HepG2 (cell line): ENCODE measurements around the gene SEBOX. TPM values are rescaled to one million over a fixed set of nuclear protein-coding genes. Genes with fewer than 3 reads are reported as not detected.
A peak's percentile ranks its signal among the peaks of the same experiment; 100 is the strongest.

Experiments
- DNMT1 ChIP-seq: sonication (generic); formaldehyde crosslinking; IDR thresholded peaks from 2 replicates; pipeline ENCODE4 v1.5.1; 2020; ENCODE audit warnings: mild to moderate bottlenecking, missing genetic modification reagents
- EHMT2 ChIP-seq: fragments of 200-600 bp; sonication (generic); IDR thresholded peaks from 2 replicates; pipeline ENCODE4 v1.7.0; 2017; ENCODE audit warnings: antibody characterized with exemption, low read depth, low read length, borderline replicate concordance
- IKZF4 ChIP-seq: sonication (generic); formaldehyde crosslinking; IDR thresholded peaks from 2 replicates; pipeline ENCODE4 v1.5.1; 2020; ENCODE audit warnings: borderline replicate concordance, mild to moderate bottlenecking, low read depth, missing genetic modification reagents; ENCODE audit errors: not compliant biosample characterization
- JDP2 ChIP-seq: sonication (generic); formaldehyde crosslinking; IDR thresholded peaks from 2 replicates; pipeline ENCODE4 v1.8.1; 2022; ENCODE audit warnings: missing genetic modification reagents, borderline replicate concordance
- MIER2 ChIP-seq: IDR thresholded peaks from 2 replicates; pipeline ENCODE4 v1.6.1; 2016; ENCODE audit warnings: missing biosample characterization, missing genetic modification reagents
- MTA1 ChIP-seq: sonication (generic); formaldehyde crosslinking; IDR thresholded peaks from 2 replicates; pipeline ENCODE4 v1.4.0; 2020; ENCODE audit warnings: missing genetic modification reagents, mild to moderate bottlenecking, borderline replicate concordance
- POLR2AphosphoS2 ChIP-seq: IDR thresholded peaks from 2 replicates; pipeline ENCODE4 v1.6.1; 2011; ENCODE audit warnings: low read depth, low read length, improper control_type of control experiment
- TOE1 ChIP-seq: sonication (generic); formaldehyde crosslinking; IDR thresholded peaks from 2 replicates; pipeline ENCODE4 v1.4.0; 2020; ENCODE audit warnings: mild to moderate bottlenecking, missing genetic modification reagents
- ZBTB3 ChIP-seq: sonication (generic); formaldehyde crosslinking; IDR thresholded peaks from 2 replicates; pipeline ENCODE4 v1.4.0; 2020; ENCODE audit warnings: low read depth, mild to moderate bottlenecking, moderate library complexity, missing genetic modification reagents, borderline replicate concordance
- ZFP90 ChIP-seq: sonication (generic); formaldehyde crosslinking; IDR thresholded peaks from 2 replicates; pipeline ENCODE4 v1.8.0; 2022; ENCODE audit warnings: missing genetic modification reagents, mild to moderate bottlenecking, inconsistent platforms, borderline replicate concordance
- ZKSCAN1 ChIP-seq: fragments of 150-350 bp; IDR thresholded peaks from 2 replicates; pipeline ENCODE4 v1.6.1; 2014; ENCODE audit warnings: low read length
- ZMYM4 ChIP-seq: sonication (generic); formaldehyde crosslinking; IDR thresholded peaks from 2 replicates; pipeline ENCODE4 v1.8.1; 2023; ENCODE audit warnings: mild to moderate bottlenecking, missing genetic modification reagents
- ZNF451 ChIP-seq: sonication (generic); formaldehyde crosslinking; IDR thresholded peaks from 2 replicates; pipeline ENCODE4 v1.5.0; 2020; ENCODE audit warnings: mild to moderate bottlenecking, missing genetic modification reagents
- ZNF878 ChIP-seq: sonication (generic); formaldehyde crosslinking; IDR thresholded peaks from 2 replicates; pipeline ENCODE4 v1.8.1; 2023; ENCODE audit warnings: mild to moderate bottlenecking, missing genetic modification reagents, moderate library complexity
- polyA plus RNA-seq, 8 experiments: library from polyadenylated mRNA; depleted of rRNA in 3 of 8; stranded (reverse) in 7 of 8; unstranded in 1 of 8; fragments of >200 nt; fragmentation: Illumina TruSeq in 4 of 8; extraction: Trizol in 4 of 8; gene quantifications; 2 replicates each; pipeline versions ENCODE4 v1.2.1 to v1.2.3, GENCODE V29; 2011 to 2016; ENCODE audit warnings: low read depth in 4 of 8, missing spikeins in 1 of 8, mixed read lengths in 1 of 8; ENCODE audit not compliant: insufficient read depth in 1 of 8
- total RNA-seq, 5 experiments: library from RNA; depleted of rRNA; stranded (reverse); fragments of >200 nt; fragmentation: Illumina TruSeq; extraction: Trizol; gene quantifications; 2 replicates each; pipeline ENCODE4 v1.2.3, GENCODE V29; 2016; ENCODE audit warnings: low read depth in 1 of 5
- TF ChIP-seq, protein P1 (sequence below): IDR thresholded peaks from 2 replicates; pipeline ENCODE4 v1.6.1; 2018; ENCODE audit warnings: missing genetic modification reagents, mild to moderate bottlenecking, missing compliant biosample characterization
- TF ChIP-seq, protein P2 (sequence below): sonication (generic); formaldehyde crosslinking; IDR thresholded peaks from 2 replicates; pipeline ENCODE4 v1.4.0; 2020; ENCODE audit warnings: mild to moderate bottlenecking, low read depth, missing genetic modification reagents
- TF ChIP-seq, protein P3 (sequence below): IDR thresholded peaks from 2 replicates; pipeline ENCODE4 v1.6.1; 2016; ENCODE audit warnings: mild to moderate bottlenecking
- TF ChIP-seq, protein P4 (sequence below): sonication (generic); formaldehyde crosslinking; IDR thresholded peaks from 2 replicates; pipeline ENCODE4 v1.4.0; 2020; ENCODE audit warnings: missing genetic modification reagents
- TF ChIP-seq, protein P5 (sequence below): fragments of 450-650 bp; IDR thresholded peaks from 2 replicates; pipeline ENCODE4 v1.6.1; 2016
- TF ChIP-seq, protein P6 (sequence below): sonication (generic); formaldehyde crosslinking; IDR thresholded peaks from 2 replicates; pipeline ENCODE4 v1.4.0; 2020; ENCODE audit warnings: mild to moderate bottlenecking, missing genetic modification reagents

The SEBOX gene
- total and polyA plus RNA-seq, 2 of the 13 experiments (the other 11 are each of a cell fraction or from before 2014, with no cell fraction given) = not detected

DNA sequence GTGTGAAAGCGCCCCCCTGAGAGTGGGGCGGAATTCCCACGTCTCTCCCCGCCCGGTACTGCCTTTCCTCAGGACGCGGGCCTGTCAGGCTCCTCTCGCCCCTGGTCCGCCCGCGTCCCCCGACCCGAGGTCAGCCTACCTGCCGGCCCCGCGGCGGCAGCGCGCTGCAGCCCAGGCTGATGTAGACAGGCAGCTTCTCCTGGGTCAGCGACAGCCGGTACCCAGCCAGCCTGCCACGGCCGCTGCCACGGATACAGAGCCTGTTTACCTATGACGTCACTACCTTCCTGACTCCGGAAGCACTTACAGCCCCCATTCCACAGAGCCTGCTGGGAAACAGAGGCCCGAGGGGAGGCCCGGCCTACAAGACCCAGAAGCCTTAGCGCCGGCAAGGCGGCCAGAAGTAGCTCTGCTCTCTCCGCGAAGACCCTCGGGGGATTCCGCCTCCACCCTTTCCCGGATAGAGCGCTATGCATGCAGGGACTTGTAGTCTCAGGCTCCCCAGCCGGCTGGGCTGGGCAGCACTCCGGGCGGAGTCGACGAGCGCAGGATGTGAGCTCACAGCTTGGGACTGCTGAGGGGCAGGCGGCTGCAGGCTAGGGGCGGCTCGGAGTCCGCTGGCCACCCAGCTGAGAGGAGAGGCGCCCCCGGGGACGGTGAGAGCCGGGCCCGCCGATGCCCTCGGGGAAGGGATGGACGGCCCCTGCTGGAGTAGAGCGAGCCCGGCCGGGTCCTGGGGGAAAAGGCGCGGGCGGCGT lies 29.6 kb downstream of the SEBOX start, which contains the start of the genes IFT20 and TNFAIP1 (continued):
- TF ChIP-seq ZKSCAN1 (no peak), MTA1 (CRISPR knock-in tag) (0 out of 2 replicates have a peak, but pooled peaks have one; percentile 14), DNMT1 (CRISPR knock-in tag) (no peak; the same call in 1 of the 2 replicates), ZNF878 (CRISPR knock-in tag) (no peak), EHMT2 (no peak), TOE1 (CRISPR knock-in tag) (no peak), JDP2 (no peak), ZFP90 (peak; percentile 79; the same call in 1 of the 2 replicates), POLR2AphosphoS2 (no peak), ZNF451 (CRISPR knock-in tag) (peak; percentile 80; the same call in 1 of the 2 replicates), ZMYM4 (peak; percentile 19; the same call in 1 of the 2 replicates), IKZF4 (no peak), ZBTB3 (CRISPR knock-in tag) (no peak; the same call in 1 of the 2 replicates), MIER2 (peak; percentile 71; the same call in 1 of the 2 replicates)
- TF ChIP-seq, protein P1, sequence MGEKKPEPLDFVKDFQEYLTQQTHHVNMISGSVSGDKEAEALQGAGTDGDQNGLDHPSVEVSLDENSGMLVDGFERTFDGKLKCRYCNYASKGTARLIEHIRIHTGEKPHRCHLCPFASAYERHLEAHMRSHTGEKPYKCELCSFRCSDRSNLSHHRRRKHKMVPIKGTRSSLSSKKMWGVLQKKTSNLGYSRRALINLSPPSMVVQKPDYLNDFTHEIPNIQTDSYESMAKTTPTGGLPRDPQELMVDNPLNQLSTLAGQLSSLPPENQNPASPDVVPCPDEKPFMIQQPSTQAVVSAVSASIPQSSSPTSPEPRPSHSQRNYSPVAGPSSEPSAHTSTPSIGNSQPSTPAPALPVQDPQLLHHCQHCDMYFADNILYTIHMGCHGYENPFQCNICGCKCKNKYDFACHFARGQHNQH (CRISPR knock-in tag) = peak; percentile 77
- TF ChIP-seq, protein P2, sequence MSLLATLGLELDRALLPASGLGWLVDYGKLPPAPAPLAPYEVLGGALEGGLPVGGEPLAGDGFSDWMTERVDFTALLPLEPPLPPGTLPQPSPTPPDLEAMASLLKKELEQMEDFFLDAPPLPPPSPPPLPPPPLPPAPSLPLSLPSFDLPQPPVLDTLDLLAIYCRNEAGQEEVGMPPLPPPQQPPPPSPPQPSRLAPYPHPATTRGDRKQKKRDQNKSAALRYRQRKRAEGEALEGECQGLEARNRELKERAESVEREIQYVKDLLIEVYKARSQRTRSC (CRISPR knock-in tag) = no peak
- TF ChIP-seq, protein P3, sequence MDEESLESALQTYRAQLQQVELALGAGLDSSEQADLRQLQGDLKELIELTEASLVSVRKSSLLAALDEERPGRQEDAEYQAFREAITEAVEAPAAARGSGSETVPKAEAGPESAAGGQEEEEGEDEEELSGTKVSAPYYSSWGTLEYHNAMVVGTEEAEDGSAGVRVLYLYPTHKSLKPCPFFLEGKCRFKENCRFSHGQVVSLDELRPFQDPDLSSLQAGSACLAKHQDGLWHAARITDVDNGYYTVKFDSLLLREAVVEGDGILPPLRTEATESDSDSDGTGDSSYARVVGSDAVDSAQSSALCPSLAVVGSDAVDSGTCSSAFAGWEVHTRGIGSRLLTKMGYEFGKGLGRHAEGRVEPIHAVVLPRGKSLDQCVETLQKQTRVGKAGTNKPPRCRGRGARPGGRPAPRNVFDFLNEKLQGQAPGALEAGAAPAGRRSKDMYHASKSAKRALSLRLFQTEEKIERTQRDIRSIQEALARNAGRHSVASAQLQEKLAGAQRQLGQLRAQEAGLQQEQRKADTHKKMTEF (CRISPR knock-in tag) = peak; percentile 87
- TF ChIP-seq, protein P4, sequence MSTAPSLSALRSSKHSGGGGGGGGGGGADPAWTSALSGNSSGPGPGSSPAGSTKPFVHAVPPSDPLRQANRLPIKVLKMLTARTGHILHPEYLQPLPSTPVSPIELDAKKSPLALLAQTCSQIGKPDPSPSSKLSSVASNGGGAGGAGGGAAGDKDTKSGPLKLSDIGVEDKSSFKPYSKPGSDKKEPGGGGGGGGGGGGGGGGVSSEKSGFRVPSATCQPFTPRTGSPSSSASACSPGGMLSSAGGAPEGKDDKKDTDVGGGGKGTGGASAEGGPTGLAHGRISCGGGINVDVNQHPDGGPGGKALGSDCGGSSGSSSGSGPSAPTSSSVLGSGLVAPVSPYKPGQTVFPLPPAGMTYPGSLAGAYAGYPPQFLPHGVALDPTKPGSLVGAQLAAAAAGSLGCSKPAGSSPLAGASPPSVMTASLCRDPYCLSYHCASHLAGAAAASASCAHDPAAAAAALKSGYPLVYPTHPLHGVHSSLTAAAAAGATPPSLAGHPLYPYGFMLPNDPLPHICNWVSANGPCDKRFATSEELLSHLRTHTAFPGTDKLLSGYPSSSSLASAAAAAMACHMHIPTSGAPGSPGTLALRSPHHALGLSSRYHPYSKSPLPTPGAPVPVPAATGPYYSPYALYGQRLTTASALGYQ (CRISPR knock-in tag) = peak; percentile 81; the same call in 1 of the 2 replicates
- TF ChIP-seq, protein P5, sequence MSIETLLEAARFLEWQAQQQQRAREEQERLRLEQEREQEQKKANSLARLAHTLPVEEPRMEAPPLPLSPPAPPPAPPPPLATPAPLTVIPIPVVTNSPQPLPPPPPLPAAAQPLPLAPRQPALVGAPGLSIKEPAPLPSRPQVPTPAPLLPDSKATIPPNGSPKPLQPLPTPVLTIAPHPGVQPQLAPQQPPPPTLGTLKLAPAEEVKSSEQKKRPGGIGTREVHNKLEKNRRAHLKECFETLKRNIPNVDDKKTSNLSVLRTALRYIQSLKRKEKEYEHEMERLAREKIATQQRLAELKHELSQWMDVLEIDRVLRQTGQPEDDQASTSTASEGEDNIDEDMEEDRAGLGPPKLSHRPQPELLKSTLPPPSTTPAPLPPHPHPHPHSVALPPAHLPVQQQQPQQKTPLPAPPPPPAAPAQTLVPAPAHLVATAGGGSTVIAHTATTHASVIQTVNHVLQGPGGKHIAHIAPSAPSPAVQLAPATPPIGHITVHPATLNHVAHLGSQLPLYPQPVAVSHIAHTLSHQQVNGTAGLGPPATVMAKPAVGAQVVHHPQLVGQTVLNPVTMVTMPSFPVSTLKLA = peak; percentile 21; the same call in 1 of the 2 replicates
- TF ChIP-seq, protein P6, sequence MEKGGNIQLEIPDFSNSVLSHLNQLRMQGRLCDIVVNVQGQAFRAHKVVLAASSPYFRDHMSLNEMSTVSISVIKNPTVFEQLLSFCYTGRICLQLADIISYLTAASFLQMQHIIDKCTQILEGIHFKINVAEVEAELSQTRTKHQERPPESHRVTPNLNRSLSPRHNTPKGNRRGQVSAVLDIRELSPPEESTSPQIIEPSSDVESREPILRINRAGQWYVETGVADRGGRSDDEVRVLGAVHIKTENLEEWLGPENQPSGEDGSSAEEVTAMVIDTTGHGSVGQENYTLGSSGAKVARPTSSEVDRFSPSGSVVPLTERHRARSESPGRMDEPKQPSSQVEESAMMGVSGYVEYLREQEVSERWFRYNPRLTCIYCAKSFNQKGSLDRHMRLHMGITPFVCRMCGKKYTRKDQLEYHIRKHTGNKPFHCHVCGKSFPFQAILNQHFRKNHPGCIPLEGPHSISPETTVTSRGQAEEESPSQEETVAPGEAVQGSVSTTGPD (CRISPR knock-in tag) = no peak
